ENCODE data around the gene ETV3L. TPM values are rescaled to one million over a fixed set of nuclear protein-coding genes. Genes with fewer than 3 reads are reported as not detected.
A peak's percentile ranks its signal among the peaks of the same experiment; 100 is the strongest.

Gene ETV3L
- total and polyA plus RNA-seq, 2 of the 8 experiments (the other 6 are each of a cell fraction or from before 2014, with no cell fraction given) = 0.17 to 0.26 TPM

- no peak overlapping the region for H3K14ac ChIP-seq (ENCODE audit: insufficient read length)
- peaks cover 2% of the 10 kb centered on the region; the same call in 1 of the 2 replicates for H3K79me1 ChIP-seq (ENCODE audit: low read depth, low read length)
- H2BK15ac ChIP-seq (ENCODE audit: low read length) = no peak overlapping the region
- H3K79me2 ChIP-seq (ENCODE audit: control insufficient read depth in 1 of 2, insufficient read depth in 2 of 2, low read length in 2 of 2) = peaks cover 0 to 75% of the 10 kb centered on the region in 2 experiments
- H3K4me1 ChIP-seq (replicated peaks in 1 of 4; ENCODE audit: control insufficient read depth in 3 of 4, insufficient read depth in 4 of 4, low read length in 3 of 4) = peaks cover 4 to 13% (median 7%) of the 10 kb centered on the region in 4 experiments; a peak in 4 of 7 replicates
- ChIA-PET CTCF (ENCODE audit: partially characterized antibody) (interaction anchor here (0.8 to 1.9 kb wide), 3 partner anchors 9 to 84 kb away, joined by 3 to 4 read pairs (median 3); no protein-coding TSS in a partner anchor), POLR2A (ENCODE audit: partially characterized antibody) (interaction anchor here (0.9 to 1.8 kb wide), 4 partner anchors 8 to 36 kb away, joined by 3 to 10 read pairs (median 4); no protein-coding TSS in a partner anchor)
- no peak overlapping the region for H4K91ac ChIP-seq (replicated peaks; ENCODE audit: insufficient read length, low read length)
- no peaks in the 10 kb centered on the region; the same call in 1 of the 2 replicates for H3K23me2 ChIP-seq (ENCODE audit: low read depth, low read length)
- H3K23ac ChIP-seq (ENCODE audit: insufficient read length) = no peak overlapping the region
- H3K9ac ChIP-seq (replicated peaks in 1 of 4; ENCODE audit: extremely low read depth in 1 of 4, low read depth in 3 of 4, low read length in 3 of 4) = no peak overlapping the region
- no peak overlapping the region for H2BK12ac ChIP-seq (ENCODE audit: low read depth, low read length)
- no peak overlapping the region for H3K56ac ChIP-seq (replicated peaks; ENCODE audit: insufficient read length, low read depth, low read length)
- DNase-seq (ENCODE audit: low read depth in 1 of 2, low spot score in 2 of 2) (no peak), FAIRE-seq (no peak)
- H2BK5ac ChIP-seq (ENCODE audit: low read depth, low read length) = no peak overlapping the region
- peak overlapping the region; percentile 82 to 93; a peak in 3 of 4 replicates for H3K4me2 ChIP-seq (ENCODE audit: insufficient read depth in 1 of 2, low read depth in 2 of 2, low read length in 2 of 2)
- H4K20me1 ChIP-seq (replicated peaks in 1 of 2; ENCODE audit: control insufficient read depth in 1 of 2, insufficient read depth in 2 of 2, low read length in 2 of 2) = peaks cover 4 to 12% of the 10 kb centered on the region in 2 experiments
- WGBS, 2 experiments (ENCODE audit: extremely low coverage in 1 of 2, insufficient coverage in 1 of 2, insufficient read length in 1 of 2, insufficient replicate concordance in 2 of 2, low coverage in 1 of 2, low lambda C conversion rate in 2 of 2, missing lambda C conversion rate in 1 of 2) = 87% methylated on average over 1 of the region's 2 CpGs; no CpG with 5 or more reads in 1 of the 2 experiments
- no peak overlapping the region for H4K5ac ChIP-seq (ENCODE audit: insufficient read length, low read depth, low read length)
- no peak overlapping the region for H2BK20ac ChIP-seq (ENCODE audit: low read length)
- no peak overlapping the region for H3K18ac ChIP-seq (ENCODE audit: extremely low read depth, low read length)
- no peaks in the 10 kb centered on the region for H3K27me3 ChIP-seq (replicated peaks in 1 of 4; ENCODE audit: control insufficient read depth in 3 of 4, extremely low read depth in 1 of 4, insufficient read depth in 3 of 4, low read length in 3 of 4)
- H3K27ac ChIP-seq (ENCODE audit: low read depth, low read length) = no peak overlapping the region
- H3K9me3 ChIP-seq (ENCODE audit: insufficient read depth in 2 of 2, low read depth in 1 of 2, low read length in 1 of 2) = no peaks in the 10 kb centered on the region
- no peak overlapping the region for H2AFZ ChIP-seq (ENCODE audit: low read length)
- H4K8ac ChIP-seq (ENCODE audit: extremely low read depth, insufficient read depth, low read length) = no peak overlapping the region
- no peak overlapping the region for H3K4ac ChIP-seq (replicated peaks; ENCODE audit: insufficient read length, low read depth, low read length)
- H2BK120ac ChIP-seq (replicated peaks; ENCODE audit: low read depth, low read length) = no peak overlapping the region
- H2AK5ac ChIP-seq (ENCODE audit: low read depth, low read length) = no peak overlapping the region
- H3K4me3 ChIP-seq (ENCODE audit: extremely low read depth in 1 of 4, insufficient read depth in 2 of 4, low read depth in 3 of 4, low read length in 4 of 4) = peak overlapping the region in 1 of 4 experiments; percentile 99; a peak in 3 of 8 replicates
- no peaks in the 10 kb centered on the region for H3K36me3 ChIP-seq (ENCODE audit: control insufficient read depth in 2 of 4, insufficient read depth in 4 of 4, low read length in 3 of 4)
- TF ChIP-seq EZH2 (IDR thresholded peaks at IDR 0.05; ENCODE audit: low read depth, low read length, severe bottlenecking) (no peak), CREB1 (IDR thresholded peaks at IDR 0.05) (no peak), CTCF (IDR thresholded peaks at IDR 0.05; ENCODE audit: control extremely low read depth in 1 of 3, insufficient read depth in 1 of 3, low read depth in 1 of 3, low read length in 3 of 3) (no peak), CHD2 (IDR thresholded peaks at IDR 0.05; ENCODE audit: low read length) (no peak), JUN (IDR thresholded peaks at IDR 0.05; ENCODE audit: low read depth, low read length) (no peak), ASH2L (IDR thresholded peaks at IDR 0.05; ENCODE audit: low read length) (no peak), EGR1 (IDR thresholded peaks at IDR 0.05; ENCODE audit: borderline replicate concordance, low read depth, low read length) (no peak), POLR2AphosphoS5 (IDR thresholded peaks at IDR 0.05; ENCODE audit: low read depth, low read length) (no peak), SIRT6 (IDR thresholded peaks at IDR 0.05; ENCODE audit: low read length) (no peak), CBX8 (IDR thresholded peaks at IDR 0.05; ENCODE audit: borderline replicate concordance, low read depth, low read length) (no peak), CHD1 (IDR thresholded peaks at IDR 0.05; ENCODE audit: low read depth, low read length) (no peak), RXRA (IDR thresholded peaks at IDR 0.05; ENCODE audit: insufficient read depth, low read depth, low read length) (no peak), MAFK (IDR thresholded peaks at IDR 0.05; ENCODE audit: low read depth, low read length) (no peak)
These were observed 56.8 kb downstream of the ETV3L start for GRCh38 chr1:157042846-157043245.
